AG04450 (cell line): Measurements from ENCODE around the gene SRP14. TPM values are rescaled to one million over a fixed set of nuclear protein-coding genes. Genes with fewer than 3 reads are reported as not detected.
A peak's percentile ranks its signal among the peaks of the same experiment; 100 is the strongest.

Experiments
- CTCF ChIA-PET: fragments of 300-600, 350-600 bp; formaldehyde crosslinking; extraction: SDS; loops from one replicate; lab custom pipeline; 2022; ENCODE audit warnings: antibody characterized with exemption, inconsistent platforms; lab: Charles Lee
- POLR2A ChIA-PET: fragments of 350-600 bp; formaldehyde crosslinking; extraction: SDS; loops from one replicate; lab custom pipeline; 2021; ENCODE audit warnings: antibody characterized with exemption, inconsistent platforms; lab: Yijun Ruan, JAX
- DNase-seq: peaks from one replicate; pipeline ENCODE4 v3.0.0-alpha.2; 2011; ENCODE audit warnings: low read depth, low spot score
- H3K27ac ChIP-seq: one replicate; pipeline ENCODE4 v1.5.1; 2012; ENCODE audit warnings: low read depth, low read length, control low read depth
- H3K27me3 ChIP-seq: one replicate; pipeline ENCODE4 v1.6.0; 2012; ENCODE audit warnings: low read length; ENCODE audit not compliant: control insufficient read depth, insufficient read depth
- H3K4me3 ChIP-seq: 2 replicates; pipeline ENCODE4 v1.5.1; 2011; ENCODE audit warnings: mild to moderate bottlenecking, low read depth, low read length, control low read depth
- H3K9me3 ChIP-seq: 2 replicates; pipeline ENCODE4 v1.5.1; 2012; ENCODE audit warnings: low read length; ENCODE audit not compliant: control insufficient read depth, insufficient read depth
- polyA plus RNA-seq: library from polyadenylated mRNA; depleted of rRNA; stranded (reverse); fragments of >200 nt; gene quantifications from 2 replicates; pipeline ENCODE4 v1.2.3, GENCODE V29; 2011
- TF ChIP-seq, protein P1 (sequence below): IDR thresholded peaks from 2 replicates; pipeline ENCODE4 v1.5.1; 2011; ENCODE audit warnings: low read depth, low read length, control low read depth, inconsistent platforms

SRP14 gene
- polyA plus RNA-seq, 1 experiment, result 559 TPM

DNA sequence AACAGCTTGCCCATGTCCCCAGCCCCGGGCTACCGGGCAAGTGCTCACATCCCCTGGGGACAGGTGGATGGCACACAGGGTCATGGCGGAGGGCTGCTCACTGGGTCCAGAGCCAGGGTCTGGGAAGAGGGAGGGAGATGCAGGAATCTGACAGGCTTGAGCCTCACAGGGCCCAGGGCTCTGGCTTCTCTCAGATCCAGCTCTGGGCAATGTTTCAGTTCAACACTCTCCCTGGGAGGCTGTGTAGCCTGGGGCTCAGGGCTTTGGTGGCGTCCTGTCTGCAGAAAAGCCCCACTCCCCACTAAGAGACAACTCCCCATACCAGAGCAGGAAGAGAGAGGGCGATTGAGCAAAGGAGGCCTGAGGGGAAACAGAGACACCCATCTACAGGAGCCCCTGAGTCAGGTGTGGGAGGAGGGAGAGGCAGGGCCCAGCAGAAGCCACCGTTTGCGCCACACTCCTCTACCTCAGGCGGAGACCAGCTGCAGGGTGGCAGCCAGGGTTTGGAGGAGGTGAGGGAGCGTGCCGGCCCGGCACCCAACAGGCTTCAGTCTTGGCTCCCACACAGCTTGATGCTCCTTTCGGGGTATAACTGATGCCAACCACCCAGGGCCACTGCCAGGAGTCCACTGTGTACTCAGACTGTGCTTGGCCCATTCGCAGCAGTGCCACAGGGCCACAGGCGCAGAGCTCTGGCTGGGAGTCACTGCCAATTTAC, 16.8 kb upstream of the SRP14 start:
- POLR2A ChIA-PET, result interaction anchor here (1.4 kb wide), 1 partner anchor 53 kb away, joined by 3 read pairs; the partner anchor contains the start of gene BMF
- Histone ChIP-seq H3K27ac (no peak overlapping the region), H3K27me3 (no peaks in the 10 kb centered on the region), H3K4me3 (no peak overlapping the region), H3K9me3 (no peaks in the 10 kb centered on the region)
- TF ChIP-seq, protein P1, sequence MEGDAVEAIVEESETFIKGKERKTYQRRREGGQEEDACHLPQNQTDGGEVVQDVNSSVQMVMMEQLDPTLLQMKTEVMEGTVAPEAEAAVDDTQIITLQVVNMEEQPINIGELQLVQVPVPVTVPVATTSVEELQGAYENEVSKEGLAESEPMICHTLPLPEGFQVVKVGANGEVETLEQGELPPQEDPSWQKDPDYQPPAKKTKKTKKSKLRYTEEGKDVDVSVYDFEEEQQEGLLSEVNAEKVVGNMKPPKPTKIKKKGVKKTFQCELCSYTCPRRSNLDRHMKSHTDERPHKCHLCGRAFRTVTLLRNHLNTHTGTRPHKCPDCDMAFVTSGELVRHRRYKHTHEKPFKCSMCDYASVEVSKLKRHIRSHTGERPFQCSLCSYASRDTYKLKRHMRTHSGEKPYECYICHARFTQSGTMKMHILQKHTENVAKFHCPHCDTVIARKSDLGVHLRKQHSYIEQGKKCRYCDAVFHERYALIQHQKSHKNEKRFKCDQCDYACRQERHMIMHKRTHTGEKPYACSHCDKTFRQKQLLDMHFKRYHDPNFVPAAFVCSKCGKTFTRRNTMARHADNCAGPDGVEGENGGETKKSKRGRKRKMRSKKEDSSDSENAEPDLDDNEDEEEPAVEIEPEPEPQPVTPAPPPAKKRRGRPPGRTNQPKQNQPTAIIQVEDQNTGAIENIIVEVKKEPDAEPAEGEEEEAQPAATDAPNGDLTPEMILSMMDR, result no peak
- CTCF ChIA-PET, result interaction anchor here (3.4 kb wide), 1 partner anchor 49 kb away, joined by 12 read pairs; no protein-coding TSS in a partner anchor
- DNase-seq, result no peak

- TF ChIP-seq, protein P1, result no peak
- H3K27me3 ChIP-seq, result no peaks in the 10 kb centered on the region
- no peak overlapping the region for H3K4me3 ChIP-seq
- no peaks in the 10 kb centered on the region for H3K9me3 ChIP-seq
- ChIA-PET CTCF (interaction anchor here (3.4 kb wide), 1 partner anchor 50 kb away, joined by 12 read pairs; no protein-coding TSS in a partner anchor), POLR2A (interaction anchor here (1.0 to 1.4 kb wide), 2 partner anchors 48 to 53 kb away, joined by 3 read pairs; partner anchors contain the start of gene BMF)
- no peak for DNase-seq
- H3K27ac ChIP-seq, result no peak overlapping the region
Observed at GRCh38 chr15:40054855-40055575, 16.0 kb upstream of the SRP14 start.

- DNase-seq, result no peak
- Histone ChIP-seq H3K4me3 (no peak overlapping the region), H3K9me3 (no peaks in the 10 kb centered on the region), H3K27me3 (no peaks in the 10 kb centered on the region), H3K27ac (no peak overlapping the region)
- POLR2A ChIA-PET, result interaction anchor here (1.0 kb wide), 1 partner anchor 48 kb away, joined by 3 read pairs; no protein-coding TSS in a partner anchor
- TF ChIP-seq, protein P1, result no peak
- CTCF ChIA-PET, result interaction anchor here (3.4 kb wide), 1 partner anchor 50 kb away, joined by 12 read pairs; no protein-coding TSS in a partner anchor
Observed at GRCh38 chr15:40054605-40054854, 15.5 kb upstream of the SRP14 start.

DNA sequence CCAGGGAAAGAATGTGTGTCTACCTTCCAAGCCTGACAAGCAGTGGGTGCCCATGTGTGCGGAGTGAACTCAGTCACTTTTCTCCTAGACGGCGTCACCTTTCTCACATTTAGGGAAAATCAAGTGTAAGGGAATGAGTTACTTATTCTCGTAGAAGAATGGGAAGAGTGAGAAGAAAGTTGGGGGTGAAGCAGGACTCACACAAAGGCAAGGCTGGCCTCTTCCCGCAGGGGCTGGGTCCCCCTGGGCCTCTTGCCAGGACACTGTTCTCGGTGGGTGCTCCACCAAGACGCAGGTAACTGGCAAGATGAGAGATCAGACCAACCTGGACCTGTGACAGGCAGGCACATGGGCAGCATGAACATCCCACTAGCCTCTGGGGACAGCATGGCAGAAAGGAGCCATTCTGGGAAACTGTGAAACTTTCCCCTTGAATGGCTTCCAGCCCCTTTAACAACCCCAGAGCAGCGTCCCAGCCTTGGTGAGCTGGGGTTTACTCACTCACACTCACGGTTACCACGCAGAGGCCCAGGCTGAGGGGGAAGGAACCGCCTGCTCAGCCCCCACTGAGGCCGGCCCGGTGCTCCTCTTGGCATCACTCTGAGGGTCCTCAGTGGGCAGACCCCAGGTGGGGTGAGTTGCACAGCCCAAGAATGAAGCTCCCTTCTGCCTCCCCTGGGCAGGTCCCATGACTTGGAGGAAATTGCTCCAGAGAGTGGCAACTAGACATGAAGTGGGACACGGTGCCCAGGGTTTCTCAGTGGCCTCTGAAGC, 15.0 kb upstream of the SRP14 start:
- H3K4me3 ChIP-seq, result no peak overlapping the region
- peak overlapping the region; percentile 21 for H3K27ac ChIP-seq
- no peaks in the 10 kb centered on the region for H3K9me3 ChIP-seq
- TF ChIP-seq, protein P1, result no peak
- H3K27me3 ChIP-seq, result no peaks in the 10 kb centered on the region
- ChIA-PET CTCF (no interaction called here), POLR2A (interaction anchor here (1.0 kb wide), 1 partner anchor 47 kb away, joined by 3 read pairs; no protein-coding TSS in a partner anchor)
- no peak for DNase-seq
